SU-DHL-6 (cell line): Measurements from ENCODE around the gene KIAA0825.

Experiments
- H2AFZ ChIP-seq: fragments of 200-600 bp; sonication (generic); 2 replicates; pipeline ENCODE4 v1.6.1; 2014; ENCODE audit warnings: low read depth, mild to moderate bottlenecking, moderate library complexity, mixed read lengths, antibody characterized with exemption, low read length; ENCODE audit not compliant: severe bottlenecking
- H3F3A ChIP-seq: fragments of 200-600 bp; shearing (Covaris generic); 2 replicates; pipeline ENCODE4 v1.6.0; 2016; ENCODE audit warnings: antibody characterized with exemption, mild to moderate bottlenecking; ENCODE audit not compliant: insufficient read depth
- H3K27ac ChIP-seq: fragments of 200-600 bp; sonication (generic); 2 replicates; pipeline ENCODE4 v1.5.1; 2016; ENCODE audit warnings: low read depth, mild to moderate bottlenecking, low read length, moderate library complexity, mixed read lengths
- H3K27me3 ChIP-seq: fragments of 200-600 bp; sonication (generic), shearing (Covaris generic); 2 replicates; pipeline ENCODE4 v1.6.0; 2014; ENCODE audit warnings: mild to moderate bottlenecking, low read length
- H3K36me3 ChIP-seq: fragments of 200-600 bp; sonication (generic); 2 replicates; pipeline ENCODE4 v1.6.1; 2014; ENCODE audit warnings: mild to moderate bottlenecking, low read length, mixed read lengths
- H3K4me2 ChIP-seq: fragments of 300-600, 200-600 bp; shearing (Covaris generic), sonication (generic); 2 replicates; pipeline ENCODE4 v1.6.0; 2014; ENCODE audit warnings: low read length, low read depth, mild to moderate bottlenecking; ENCODE audit not compliant: poor library complexity, severe bottlenecking
- H3K4me3 ChIP-seq: fragments of 200-600 bp; sonication (generic); 2 replicates; pipeline ENCODE4 v1.5.1; 2014; ENCODE audit warnings: antibody characterized with exemption, low read length, mild to moderate bottlenecking, mixed read lengths; ENCODE audit not compliant: insufficient read depth, poor library complexity, severe bottlenecking
- H3K79me2 ChIP-seq: fragments of 200-600 bp; sonication (generic); 2 replicates; pipeline ENCODE4 v1.6.1; 2014; ENCODE audit warnings: mild to moderate bottlenecking, low read length, moderate library complexity; ENCODE audit not compliant: insufficient read depth
- H3K9ac ChIP-seq: fragments of 200-600 bp; sonication (generic); 2 replicates; pipeline ENCODE4 v1.7.0; 2014; ENCODE audit warnings: mild to moderate bottlenecking, low read length
- H3K9me2 ChIP-seq: fragments of 200-600 bp; sonication (generic); replicated peaks from 2 replicates; pipeline ENCODE4 v1.6.1; 2014; ENCODE audit warnings: low read length; ENCODE audit not compliant: insufficient read depth
- H3K9me3 ChIP-seq: fragments of 200-600 bp; sonication (generic); 2 replicates; pipeline ENCODE4 v1.6.1; 2014; ENCODE audit warnings: low read length, mixed read lengths; ENCODE audit not compliant: insufficient read depth
- H4K20me1 ChIP-seq: fragments of 200-600 bp; sonication (generic); 2 replicates; pipeline ENCODE4 v1.6.1; 2014; ENCODE audit warnings: low read depth, mild to moderate bottlenecking, antibody characterized with exemption, low read length, moderate library complexity, mixed read lengths
- CTCF ChIP-seq: fragments of 200-600 bp; sonication (generic); IDR thresholded peaks from one replicate; pipeline ENCODE4 v1.5.1; 2017; ENCODE audit warnings: antibody characterized with exemption, mild to moderate bottlenecking, low read length, moderate library complexity; ENCODE audit not compliant: insufficient read depth, poor library complexity, severe bottlenecking
- EZH2phosphoT487 ChIP-seq: fragments of 200-600 bp; sonication (generic), shearing (Covaris generic); conservative IDR thresholded peaks from 2 replicates; pipeline ENCODE4 v1.6.1; 2018; ENCODE audit warnings: mild to moderate bottlenecking, antibody characterized with exemption, low read length, moderate library complexity, mixed read lengths

Gene KIAA0825

GRCh38 chr5:94316916-94317838, 301.2 kb downstream of the KIAA0825 start:
- Histone ChIP-seq H3K27ac (no peak overlapping the region), H3K79me2 (no peaks in the 10 kb centered on the region)
- no peak for TF ChIP-seq CTCF
- no peak for TF ChIP-seq EZH2phosphoT487

GRCh38 chr5:94314460-94315131, 303.8 kb downstream of the KIAA0825 start:
- no peaks in the 10 kb centered on the region for H3K79me2 ChIP-seq
- TF ChIP-seq CTCF (no peak), EZH2phosphoT487 (no peak)
- no peaks in the 10 kb centered on the region for H3K9me2 ChIP-seq
- no peak overlapping the region for H3K4me2 ChIP-seq
- H3K9ac ChIP-seq, result no peak overlapping the region
- no peaks in the 10 kb centered on the region for H4K20me1 ChIP-seq
- no peaks in the 10 kb centered on the region for H3K36me3 ChIP-seq
- no peak overlapping the region for H2AFZ ChIP-seq
- no peaks in the 10 kb centered on the region for H3K27me3 ChIP-seq
- H3F3A ChIP-seq, result no peaks in the 10 kb centered on the region
- no peaks in the 10 kb centered on the region for H3K9me3 ChIP-seq
- no peak overlapping the region for H3K4me3 ChIP-seq
- no peak overlapping the region for H3K27ac ChIP-seq

More at GRCh38 chr5:94316916-94317838, 301.2 kb downstream of the KIAA0825 start:
- Histone ChIP-seq H3K36me3 (no peaks in the 10 kb centered on the region), H3F3A (no peaks in the 10 kb centered on the region), H3K4me3 (no peak overlapping the region), H3K9me3 (no peaks in the 10 kb centered on the region), H3K27me3 (no peaks in the 10 kb centered on the region), H3K9me2 (no peaks in the 10 kb centered on the region), H2AFZ (no peak overlapping the region), H4K20me1 (no peaks in the 10 kb centered on the region), H3K4me2 (no peak overlapping the region), H3K9ac (no peak overlapping the region)

- Histone ChIP-seq H3K27ac (no peak overlapping the region), H3K9ac (no peak overlapping the region), H3K36me3 (no peaks in the 10 kb centered on the region), H3K9me2 (no peaks in the 10 kb centered on the region), H3K27me3 (no peaks in the 10 kb centered on the region), H2AFZ (no peak overlapping the region), H3K9me3 (no peaks in the 10 kb centered on the region), H3K4me2 (no peak overlapping the region), H4K20me1 (no peaks in the 10 kb centered on the region), H3K4me3 (no peak overlapping the region), H3K79me2 (no peaks in the 10 kb centered on the region), H3F3A (no peaks in the 10 kb centered on the region)
- no peak for TF ChIP-seq EZH2phosphoT487
- no peak for TF ChIP-seq CTCF
These were observed 304.7 kb downstream of the KIAA0825 start for GRCh38 chr5:94313696-94314095.
